Ishikawa (cell line): ENCODE data around the gene CHRDL1.

Experiments used
- CEBPB ChIP-seq: IDR thresholded peaks from 2 replicates; pipeline ENCODE4 v1.6.1; 2012
- CREB1 ChIP-seq: IDR thresholded peaks from 2 replicates; pipeline ENCODE4 v1.6.1; 2012; ENCODE audit warnings: low read depth
- EGR1 ChIP-seq: IDR thresholded peaks from 2 replicates; pipeline ENCODE4 v1.6.1; 2012
- EP300 ChIP-seq: IDR thresholded peaks from 2 replicates; pipeline ENCODE4 v1.6.1; 2012; ENCODE audit warnings: borderline replicate concordance
- FOXM1 ChIP-seq: IDR thresholded peaks from 2 replicates; pipeline ENCODE4 v1.6.1; 2012; ENCODE audit warnings: low read depth, borderline replicate concordance
- NFIC ChIP-seq: IDR thresholded peaks from 2 replicates; pipeline ENCODE4 v1.6.1; 2012
- RAD21 ChIP-seq: IDR thresholded peaks from 2 replicates; pipeline ENCODE4 v1.6.1; 2012; ENCODE audit warnings: low read depth
- REST ChIP-seq: IDR thresholded peaks from 2 replicates; pipeline ENCODE4 v1.6.1; 2012; ENCODE audit warnings: low read depth, mild to moderate bottlenecking
- TAF1 ChIP-seq: IDR thresholded peaks from 2 replicates; pipeline ENCODE4 v1.6.1; 2012; ENCODE audit warnings: low read depth, mild to moderate bottlenecking
- TCF12 ChIP-seq: IDR thresholded peaks from 2 replicates; pipeline ENCODE4 v1.6.1; 2012; ENCODE audit warnings: low read depth
- TEAD4 ChIP-seq: IDR thresholded peaks from 2 replicates; pipeline ENCODE4 v1.6.1; 2012
- USF1 ChIP-seq: IDR thresholded peaks from 2 replicates; pipeline ENCODE4 v1.6.1; 2012
- YY1 ChIP-seq: IDR thresholded peaks from 2 replicates; pipeline ENCODE4 v1.6.1; 2012; ENCODE audit warnings: low read depth
- ZBTB7A ChIP-seq: IDR thresholded peaks from 2 replicates; pipeline ENCODE4 v1.6.1; 2012; ENCODE audit warnings: low read depth
- TF ChIP-seq, protein P1 (sequence below): IDR thresholded peaks from 2 replicates; pipeline ENCODE4 v1.6.1; 2012

CHRDL1 gene

GRCh38 chrX:110733166-110733565 lies 62.5 kb downstream of the CHRDL1 start:
- no peak for TF ChIP-seq USF1

GRCh38 chrX:110732266-110732665 lies 63.4 kb downstream of the CHRDL1 start:
- TF ChIP-seq CEBPB = no peak
- no peak for TF ChIP-seq USF1
- TF ChIP-seq FOXM1 = no peak
- TF ChIP-seq CREB1 = no peak
- no peak for TF ChIP-seq EP300
- TF ChIP-seq YY1 = no peak
- TF ChIP-seq TAF1 = no peak
- TF ChIP-seq, protein P1, sequence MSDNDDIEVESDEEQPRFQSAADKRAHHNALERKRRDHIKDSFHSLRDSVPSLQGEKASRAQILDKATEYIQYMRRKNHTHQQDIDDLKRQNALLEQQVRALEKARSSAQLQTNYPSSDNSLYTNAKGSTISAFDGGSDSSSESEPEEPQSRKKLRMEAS = no peak
- no peak for TF ChIP-seq REST
- no peak for TF ChIP-seq ZBTB7A
- no peak for TF ChIP-seq TCF12
- no peak for TF ChIP-seq NFIC
- TF ChIP-seq RAD21 = no peak
- TF ChIP-seq EGR1 = no peak

GRCh38 chrX:110723844-110724243 lies 71.8 kb downstream of the CHRDL1 start:
- TF ChIP-seq REST (no peak), NFIC (no peak), RAD21 (no peak), TEAD4 (no peak), TAF1 (no peak), USF1 (no peak), CREB1 (no peak), YY1 (no peak), ZBTB7A (no peak), EP300 (no peak), EGR1 (no peak)

GRCh38 chrX:110722135-110722534 lies 73.5 kb downstream of the CHRDL1 start:
- TF ChIP-seq ZBTB7A (no peak), TAF1 (no peak), TCF12 (no peak), TEAD4 (no peak), YY1 (no peak), FOXM1 (no peak), EGR1 (no peak), RAD21 (no peak), CREB1 (no peak), CEBPB (no peak), USF1 (no peak), NFIC (no peak), EP300 (no peak), REST (no peak)
- TF ChIP-seq, protein P1 = no peak

- TF ChIP-seq FOXM1 = no peak
- TF ChIP-seq NFIC = no peak
- TF ChIP-seq TAF1 = no peak
These were observed 82.0 kb downstream of the CHRDL1 start for GRCh38 chrX:110713666-110714065.
